NOMO-1 treated with dmso at 0.1 percent for 144 hours (cell line): Measurements from ENCODE around the gene GPRIN1.

ENCODE experiments used
- DNase-seq: peaks from one replicate; lab custom pipeline; 2025; ENCODE audit not compliant: unreplicated experiment; lab: John Stamatoyannopoulos, UW

Gene GPRIN1

GRCh38 chr5:176643491-176644219, 33.7 kb upstream of the GPRIN1 start:
- no peak for DNase-seq

- DNase-seq: no peak
Measured at GRCh38 chr5:176642675-176643490, 32.9 kb upstream of the GPRIN1 start.

DNA sequence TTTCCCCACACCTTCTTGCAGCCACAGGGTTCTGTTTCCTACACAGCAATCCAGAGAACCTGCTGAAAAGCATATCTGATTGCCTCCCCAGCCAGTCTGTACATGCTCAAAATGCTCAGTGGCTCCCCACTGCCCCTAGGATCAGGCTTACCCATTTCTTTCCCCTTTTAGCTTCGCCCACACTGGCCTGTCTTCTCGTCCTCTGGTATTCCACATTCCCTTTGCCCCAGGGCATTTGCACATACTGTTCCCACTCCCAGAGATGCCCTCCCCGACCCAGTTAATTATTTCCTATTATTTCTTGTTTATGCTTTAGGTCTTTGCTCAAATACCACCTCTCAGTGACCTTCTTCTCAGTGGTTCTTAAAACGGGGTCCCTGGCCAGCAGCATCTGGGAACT, 30.7 kb upstream of the GPRIN1 start:
- no peak for DNase-seq

DNA sequence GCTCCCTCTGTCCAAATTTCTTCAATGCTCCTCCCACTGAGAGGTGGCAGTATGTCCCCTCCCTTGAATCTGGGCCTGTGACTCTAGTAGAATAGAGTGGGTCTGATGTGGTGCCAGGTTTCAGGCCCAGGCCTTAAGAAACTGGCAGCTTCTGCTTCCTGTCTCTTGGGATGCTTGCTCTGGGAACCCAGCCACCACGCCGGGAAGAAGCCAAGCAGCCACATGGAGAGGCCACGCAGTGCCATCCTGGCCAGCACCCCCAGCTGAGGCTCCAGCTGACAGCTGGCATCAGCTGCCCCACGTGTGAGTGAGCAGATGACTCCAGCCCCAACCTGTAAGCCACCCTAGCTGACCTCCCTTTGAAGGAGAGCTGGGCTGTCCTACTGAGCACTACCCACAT, 30.0 kb upstream of the GPRIN1 start:
- DNase-seq: no peak

DNA sequence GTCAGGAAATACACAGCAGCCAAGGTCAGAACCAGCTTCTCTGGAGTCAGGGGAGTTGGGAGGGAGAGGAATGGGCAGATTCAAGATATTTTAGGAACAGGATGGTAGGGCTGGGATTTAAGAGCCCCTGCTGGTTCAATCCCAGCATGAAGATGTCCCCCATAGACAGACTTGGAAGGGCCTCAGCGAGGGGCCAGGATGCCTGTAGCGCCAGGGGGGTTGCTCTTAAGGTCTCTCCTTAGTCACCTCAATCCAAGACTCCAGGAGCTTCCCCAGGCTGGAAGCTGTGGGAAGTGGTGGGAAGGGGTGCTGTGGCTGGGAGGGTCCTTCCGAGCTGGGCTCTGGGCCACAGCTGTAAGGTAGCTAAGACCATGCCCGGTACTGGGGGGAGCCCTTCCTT, 29.3 kb upstream of the GPRIN1 start:
- DNase-seq: no peak

GRCh38 chr5:176638437-176638836, 28.5 kb upstream of the GPRIN1 start:
- no peak for DNase-seq

GRCh38 chr5:176637556-176637955, 27.6 kb upstream of the GPRIN1 start:
- no peak for DNase-seq

DNA sequence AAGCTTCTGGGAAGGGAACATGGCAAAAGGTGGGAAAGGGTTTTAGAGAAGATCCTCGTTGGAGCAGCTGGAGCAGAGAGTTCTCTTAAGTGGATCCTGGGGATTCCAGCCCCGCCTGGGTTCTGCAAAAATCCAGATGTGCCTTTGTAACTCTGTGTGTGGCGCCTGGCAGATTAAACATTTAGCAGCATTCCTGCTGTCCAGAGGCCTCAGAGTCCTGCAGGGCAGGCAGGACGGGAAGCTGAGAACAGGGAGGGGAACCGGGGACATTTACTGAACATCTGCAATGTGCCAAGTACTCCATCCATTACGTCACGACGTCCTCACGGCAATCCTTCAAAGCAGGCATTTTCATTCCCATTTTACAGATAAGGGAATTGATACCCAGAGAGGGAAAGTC, 26.5 kb upstream of the GPRIN1 start:
- DNase-seq: no peak

DNA sequence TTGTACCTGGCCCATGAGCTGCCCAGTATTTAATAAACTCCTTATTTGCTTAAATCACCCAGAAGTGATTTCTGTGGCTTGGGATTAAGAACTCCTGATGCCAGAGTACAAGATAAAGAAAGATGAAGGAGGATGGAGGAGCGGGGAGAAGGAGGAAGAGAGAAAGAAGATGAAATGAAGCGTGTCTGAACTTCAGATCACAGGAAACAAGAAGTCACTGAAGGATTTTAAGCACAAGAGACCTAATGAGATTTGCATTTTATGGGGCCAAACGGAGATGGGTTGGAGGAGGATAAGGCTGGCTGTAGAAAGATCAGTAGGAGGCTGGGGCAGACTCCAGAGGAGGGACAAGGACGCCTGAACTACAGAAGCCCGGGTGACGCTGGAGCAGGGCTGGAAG, 23.6 kb upstream of the GPRIN1 start:
- no peak for DNase-seq

- DNase-seq: no peak
Measured at GRCh38 chr5:176632745-176633144, 22.8 kb upstream of the GPRIN1 start.

GRCh38 chr5:176631383-176632200, 21.6 kb upstream of the GPRIN1 start:
- DNase-seq: no peak

DNA sequence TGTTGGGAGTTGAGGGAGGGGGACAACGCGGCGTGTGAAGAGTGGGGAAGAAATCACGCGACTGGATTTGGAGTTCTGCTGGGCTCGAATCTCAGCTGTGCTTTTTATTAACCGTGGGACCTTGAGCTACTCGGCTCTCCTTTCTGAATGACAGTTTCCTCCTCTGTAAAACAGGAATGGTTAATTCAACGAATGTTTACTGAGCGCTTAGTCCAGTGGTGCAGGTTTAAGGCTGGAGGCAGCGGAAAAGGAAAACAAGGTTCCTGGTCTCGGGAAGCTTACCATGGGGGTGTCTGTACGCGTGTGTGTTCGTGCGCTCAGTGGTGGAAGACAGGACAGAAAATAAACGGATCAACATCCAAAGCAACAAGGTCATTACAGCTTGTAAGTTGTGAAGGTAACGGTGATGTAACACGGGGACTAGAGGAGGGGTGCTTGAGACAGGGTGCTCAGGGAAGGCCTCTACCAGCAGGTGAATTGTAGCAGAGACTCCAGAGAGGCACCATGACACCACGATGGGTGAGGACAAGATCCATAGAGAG, 20.8 kb upstream of the GPRIN1 start:
- DNase-seq: no peak

DNA sequence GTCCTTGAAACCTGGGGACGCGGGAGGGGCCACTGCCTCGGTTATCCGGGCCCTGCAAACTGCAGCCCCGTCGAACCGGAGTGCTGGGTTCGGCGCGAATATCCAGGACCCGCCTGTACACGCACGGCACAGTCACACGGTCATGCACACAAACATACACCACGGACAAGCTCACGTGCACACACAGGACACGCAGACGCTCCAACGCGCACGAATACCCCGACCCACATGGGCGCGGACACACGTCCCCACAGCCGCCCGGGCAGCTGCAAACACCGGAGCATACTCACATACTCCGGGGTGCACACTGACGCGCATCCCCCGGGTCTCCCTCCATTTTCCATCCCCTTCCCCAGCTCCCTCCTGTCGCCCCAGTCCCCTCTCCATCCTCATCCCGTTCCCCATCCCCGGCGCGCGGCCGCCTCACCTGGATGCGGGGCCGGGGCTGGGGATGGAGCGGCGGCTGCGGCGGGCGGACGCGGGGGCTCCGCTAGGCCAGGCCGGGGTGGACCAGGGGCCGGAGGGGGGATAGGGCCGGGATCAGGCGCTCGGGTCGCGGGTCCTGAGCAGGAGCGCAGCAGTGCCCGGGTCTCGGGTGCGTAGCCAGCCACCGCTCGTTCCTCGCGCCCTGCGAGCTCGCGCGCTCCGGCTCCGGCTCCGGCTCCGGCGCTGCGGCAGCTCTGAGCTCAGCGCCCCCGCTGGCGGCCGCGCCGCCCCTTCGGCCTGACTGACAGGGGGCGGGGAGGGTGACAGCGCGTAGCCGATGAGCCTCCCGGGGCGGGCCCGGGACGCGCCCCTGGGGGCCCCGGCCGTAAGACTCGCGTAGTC, 20.1 kb upstream of the GPRIN1 start, which contains the start of the genes EIF4E1B and SNCB:
Gene EIF4E1B (plus strand): TSS at position 823 of the 828 bp plus-strand sequence. CDS start 12,113 bp downstream, outside the sequence.
Gene SNCB (minus strand): TSS at position 682 of the 828 bp plus-strand sequence. CDS start 880 bp downstream, outside the sequence.
- no peak for DNase-seq

DNA sequence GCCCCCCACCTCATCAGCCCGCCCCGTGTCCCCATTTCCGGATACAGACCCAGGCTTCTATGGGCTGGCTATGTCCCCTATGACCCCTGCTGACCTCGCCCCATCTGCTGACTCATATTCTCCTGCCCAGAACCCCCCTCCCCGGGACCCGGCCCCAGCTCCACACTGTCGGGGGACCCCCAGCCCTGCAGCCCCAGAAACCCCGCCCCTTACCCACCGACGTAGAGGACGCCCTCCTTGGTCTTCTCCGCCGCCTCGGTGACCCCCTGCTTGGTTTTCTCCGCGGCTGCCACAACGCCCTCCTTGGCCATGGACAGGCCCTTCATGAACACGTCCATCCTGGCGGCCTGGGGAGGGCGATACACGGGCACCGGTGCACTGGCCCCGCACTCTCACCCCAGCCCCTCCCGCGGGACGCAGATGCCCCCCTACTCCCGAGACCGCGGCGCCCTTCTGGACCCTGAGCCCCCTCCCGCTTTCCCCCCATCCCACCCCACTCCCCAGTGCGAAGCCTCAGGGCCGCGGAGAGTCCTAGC, 19.4 kb upstream of the GPRIN1 start:
- no peak for DNase-seq

DNA sequence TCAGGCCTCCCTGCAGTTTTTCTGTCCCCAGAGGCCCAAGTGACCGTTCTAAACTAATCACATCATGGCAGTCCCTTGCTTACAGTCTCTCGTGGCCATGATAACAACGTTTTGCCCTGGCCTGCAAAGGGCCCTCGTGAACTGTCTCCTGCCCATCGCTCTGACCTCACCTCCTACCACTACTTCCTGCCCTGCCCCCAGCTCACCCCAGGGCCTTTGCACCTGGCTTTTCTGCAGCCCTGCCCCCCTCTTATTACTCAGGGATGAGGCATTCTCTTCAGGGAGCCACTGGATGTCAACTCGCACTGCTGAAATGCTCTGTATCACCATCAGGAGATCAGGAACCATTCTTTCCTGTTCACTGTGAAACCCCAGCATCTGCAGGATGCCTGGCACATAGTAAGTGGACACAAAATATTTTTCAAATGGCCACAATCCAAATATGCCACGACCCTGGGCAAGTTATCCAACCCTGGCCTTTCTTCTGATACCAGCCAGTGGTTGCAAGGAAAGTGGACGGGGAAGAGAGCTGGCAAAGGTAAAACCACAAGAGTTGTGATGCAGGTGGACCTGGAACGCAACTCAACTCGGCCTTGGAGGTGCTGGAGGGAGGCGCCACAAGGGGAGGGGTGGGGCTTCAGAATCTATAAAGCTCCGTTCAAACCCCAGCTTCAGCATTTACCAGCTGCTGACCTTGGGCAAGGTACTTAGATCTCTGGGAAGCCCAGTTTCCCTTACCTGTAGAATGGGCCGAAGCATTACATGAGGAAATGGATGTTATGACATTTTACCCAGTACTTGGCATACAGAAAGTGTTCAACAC, 18.7 kb upstream of the GPRIN1 start:
- no peak for DNase-seq

DNA sequence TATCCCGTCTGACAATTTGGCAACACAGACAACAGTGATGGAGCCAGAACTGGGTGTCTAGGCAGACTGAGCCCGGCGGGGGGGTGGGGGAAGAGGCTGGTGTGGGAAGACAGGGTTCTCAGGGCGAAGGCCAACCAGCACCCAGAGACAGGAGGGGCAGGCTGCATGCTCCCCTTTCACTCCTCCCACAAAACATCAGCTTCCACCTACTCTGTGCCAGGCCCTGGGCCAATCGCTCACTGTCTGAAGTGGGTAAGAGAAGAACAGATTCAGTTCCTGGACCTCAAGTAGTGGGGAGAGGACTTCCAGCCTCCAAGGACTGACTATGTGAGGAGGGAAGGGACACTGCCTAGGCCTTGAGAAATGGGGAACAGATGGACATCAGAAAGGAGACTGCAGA, 17.6 kb upstream of the GPRIN1 start:
- no peak for DNase-seq

DNA sequence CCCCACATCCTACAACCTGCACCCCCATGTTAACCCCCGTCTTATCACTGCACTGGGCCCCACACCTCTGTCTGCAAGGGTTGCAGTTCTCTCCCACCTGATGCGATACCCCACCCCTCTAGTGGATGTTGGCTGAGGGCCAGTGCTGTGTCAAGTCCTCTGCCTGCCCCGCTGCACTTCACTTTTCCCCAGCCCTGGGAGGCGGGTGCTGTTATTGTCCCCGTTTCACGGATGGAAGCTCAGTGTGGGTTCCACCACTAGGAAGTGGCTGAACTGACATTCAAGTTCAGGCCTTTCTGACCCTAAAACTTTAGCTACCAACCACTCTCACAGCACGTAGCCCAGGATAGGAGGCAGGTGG, 16.9 kb upstream of the GPRIN1 start:
- no peak for DNase-seq

DNA sequence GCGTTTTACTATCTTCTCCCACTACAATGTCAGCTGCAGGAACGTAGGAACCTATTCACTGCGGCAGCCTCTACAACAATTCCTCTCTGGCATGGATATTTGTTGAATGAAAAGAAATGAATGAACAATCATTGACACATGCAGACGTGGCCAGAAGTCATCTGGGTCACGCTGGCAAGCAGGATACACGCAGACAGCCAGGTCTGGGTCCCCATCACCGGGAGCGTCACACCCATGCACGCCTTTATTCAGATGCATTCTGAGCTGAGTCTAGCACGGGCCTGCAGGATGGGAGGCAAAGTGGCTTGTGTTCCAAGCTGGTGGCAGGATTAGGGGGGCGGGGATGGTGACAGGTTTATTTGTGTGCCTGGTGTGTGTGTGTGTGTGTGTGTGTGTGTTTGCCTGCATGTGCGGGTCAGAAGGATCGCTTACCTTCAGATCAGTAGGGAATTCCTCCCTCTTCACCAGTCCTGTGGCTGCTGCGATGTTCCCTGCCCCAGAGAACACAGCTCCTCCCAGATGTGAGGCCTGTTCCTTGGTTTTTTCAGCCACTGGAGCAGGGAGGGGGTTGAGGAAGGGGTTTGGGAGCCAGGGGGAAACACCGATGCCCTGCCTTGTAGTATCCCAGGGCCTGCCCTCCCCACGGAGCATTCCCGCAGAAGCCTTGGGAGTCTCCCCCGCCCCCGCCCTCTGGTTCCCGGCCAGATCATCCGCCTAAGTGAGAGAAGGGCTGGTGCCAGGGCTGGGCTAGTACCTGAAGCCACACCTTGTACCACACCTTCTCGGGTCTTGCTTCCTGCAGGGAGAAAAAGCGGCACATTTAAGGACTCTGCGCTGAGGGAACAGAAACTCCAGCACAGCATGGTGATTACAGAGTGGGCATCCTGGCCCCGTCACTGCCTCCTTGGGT, 16.3 kb upstream of the GPRIN1 start:
- no peak for DNase-seq
